Renal cortical epithelial cell (primary cell): ENCODE data around the gene SCN1B. TPM values are rescaled to one million over a fixed set of nuclear protein-coding genes. Genes with fewer than 3 reads are reported as not detected.

Source experiments
- DNase-seq: peaks from one replicate; pipeline ENCODE4 v3.0.0-alpha.2; 2011; ENCODE audit warnings: low read depth
- total RNA-seq: library from RNA; depleted of rRNA; stranded (reverse); fragments of >200 nt; gene quantifications from 2 replicates; pipeline ENCODE4 v1.2.3, GENCODE V29; 2014

The SCN1B gene
- total RNA-seq, 1 donor from 2014 or later: 2.7 TPM

- DNase-seq: no peak
Measured at GRCh38 chr19:35074426-35075201, 44.3 kb downstream of the SCN1B start.

GRCh38 chr19:35075202-35076025 is 45.1 kb downstream of the SCN1B start:
- DNase-seq: no peak

GRCh38 chr19:35076026-35076370 is 45.7 kb downstream of the SCN1B start:
- no peak for DNase-seq

- DNase-seq: no peak
Measured at GRCh38 chr19:35076657-35077056, 46.4 kb downstream of the SCN1B start.

GRCh38 chr19:35077411-35078223 is 47.3 kb downstream of the SCN1B start:
- DNase-seq: no peak

- DNase-seq: no peak
Measured at GRCh38 chr19:35079826-35080225, 49.6 kb downstream of the SCN1B start.

GRCh38 chr19:35080613-35081170 is 50.4 kb downstream of the SCN1B start:
- no peak for DNase-seq

- no peak for DNase-seq
Measured at GRCh38 chr19:35081201-35081600, 50.9 kb downstream of the SCN1B start.

- no peak for DNase-seq
Measured at GRCh38 chr19:35083691-35084508, 53.6 kb downstream of the SCN1B start.

GRCh38 chr19:35084509-35084762 is 54.2 kb downstream of the SCN1B start:
- no peak for DNase-seq

GRCh38 chr19:35085947-35086346 is 55.7 kb downstream of the SCN1B start:
- DNase-seq: no peak

GRCh38 chr19:35086455-35086854 is 56.2 kb downstream of the SCN1B start:
- no peak for DNase-seq

- DNase-seq: no peak
Measured at GRCh38 chr19:35087393-35087792, 57.1 kb downstream of the SCN1B start.

- DNase-seq: peak; percentile 72
Measured at GRCh38 chr19:35088131-35088913, 58.1 kb downstream of the SCN1B start.

GRCh38 chr19:35089554-35089953 is 59.3 kb downstream of the SCN1B start:
- no peak for DNase-seq

Other genes with a start within 250 kb of the SCN1B start
- gene ZNF30, start 103.6 kb upstream of the SCN1B start, total RNA-seq: 0.69 and 4.7 TPM in 2 replicates
- 9.2 and 12.8 TPM in 2 replicates for gene ZNF792, start 66.2 kb upstream of the SCN1B start, total RNA-seq
- gene GRAMD1A, start 30.1 kb upstream of the SCN1B start, total RNA-seq: 9.9 and 31.7 TPM in 2 replicates
- 1.2 and 4.2 TPM in 2 replicates for gene HPN, start 11.3 kb downstream of the SCN1B start, total RNA-seq
- not detected in 2 replicates for gene FXYD3, start 85.4 kb downstream of the SCN1B start, total RNA-seq
- gene LGI4, start 104.6 kb downstream of the SCN1B start, total RNA-seq: not detected in 2 replicates
- gene FXYD1, start 108.4 kb downstream of the SCN1B start, total RNA-seq: not detected in 2 replicates
- not detected in 2 replicates for gene FXYD7, start 112.8 kb downstream of the SCN1B start, total RNA-seq
- 7.2 and 10.1 TPM in 2 replicates for gene FXYD5, start 124.3 kb downstream of the SCN1B start, total RNA-seq
- gene FAM187B, start 198.3 kb downstream of the SCN1B start, total RNA-seq: not detected in 2 replicates
- gene LSR, start 218.5 kb downstream of the SCN1B start, total RNA-seq: 26.6 and 42.8 TPM in 2 replicates
- gene USF2, start 238.5 kb downstream of the SCN1B start, total RNA-seq: 29.2 and 49.7 TPM in 2 replicates